ENCODE results near the gene CDKN2C.

GRCh38 chr1:50979937-50980336, 9.9 kb downstream of the CDKN2C start:
- TF ChIP-seq, protein P1, sequence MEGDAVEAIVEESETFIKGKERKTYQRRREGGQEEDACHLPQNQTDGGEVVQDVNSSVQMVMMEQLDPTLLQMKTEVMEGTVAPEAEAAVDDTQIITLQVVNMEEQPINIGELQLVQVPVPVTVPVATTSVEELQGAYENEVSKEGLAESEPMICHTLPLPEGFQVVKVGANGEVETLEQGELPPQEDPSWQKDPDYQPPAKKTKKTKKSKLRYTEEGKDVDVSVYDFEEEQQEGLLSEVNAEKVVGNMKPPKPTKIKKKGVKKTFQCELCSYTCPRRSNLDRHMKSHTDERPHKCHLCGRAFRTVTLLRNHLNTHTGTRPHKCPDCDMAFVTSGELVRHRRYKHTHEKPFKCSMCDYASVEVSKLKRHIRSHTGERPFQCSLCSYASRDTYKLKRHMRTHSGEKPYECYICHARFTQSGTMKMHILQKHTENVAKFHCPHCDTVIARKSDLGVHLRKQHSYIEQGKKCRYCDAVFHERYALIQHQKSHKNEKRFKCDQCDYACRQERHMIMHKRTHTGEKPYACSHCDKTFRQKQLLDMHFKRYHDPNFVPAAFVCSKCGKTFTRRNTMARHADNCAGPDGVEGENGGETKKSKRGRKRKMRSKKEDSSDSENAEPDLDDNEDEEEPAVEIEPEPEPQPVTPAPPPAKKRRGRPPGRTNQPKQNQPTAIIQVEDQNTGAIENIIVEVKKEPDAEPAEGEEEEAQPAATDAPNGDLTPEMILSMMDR (IDR thresholded peaks at IDR 0.05; ENCODE audit: poor library complexity, severe bottlenecking): no peak
- TF ChIP-seq, protein P2, sequence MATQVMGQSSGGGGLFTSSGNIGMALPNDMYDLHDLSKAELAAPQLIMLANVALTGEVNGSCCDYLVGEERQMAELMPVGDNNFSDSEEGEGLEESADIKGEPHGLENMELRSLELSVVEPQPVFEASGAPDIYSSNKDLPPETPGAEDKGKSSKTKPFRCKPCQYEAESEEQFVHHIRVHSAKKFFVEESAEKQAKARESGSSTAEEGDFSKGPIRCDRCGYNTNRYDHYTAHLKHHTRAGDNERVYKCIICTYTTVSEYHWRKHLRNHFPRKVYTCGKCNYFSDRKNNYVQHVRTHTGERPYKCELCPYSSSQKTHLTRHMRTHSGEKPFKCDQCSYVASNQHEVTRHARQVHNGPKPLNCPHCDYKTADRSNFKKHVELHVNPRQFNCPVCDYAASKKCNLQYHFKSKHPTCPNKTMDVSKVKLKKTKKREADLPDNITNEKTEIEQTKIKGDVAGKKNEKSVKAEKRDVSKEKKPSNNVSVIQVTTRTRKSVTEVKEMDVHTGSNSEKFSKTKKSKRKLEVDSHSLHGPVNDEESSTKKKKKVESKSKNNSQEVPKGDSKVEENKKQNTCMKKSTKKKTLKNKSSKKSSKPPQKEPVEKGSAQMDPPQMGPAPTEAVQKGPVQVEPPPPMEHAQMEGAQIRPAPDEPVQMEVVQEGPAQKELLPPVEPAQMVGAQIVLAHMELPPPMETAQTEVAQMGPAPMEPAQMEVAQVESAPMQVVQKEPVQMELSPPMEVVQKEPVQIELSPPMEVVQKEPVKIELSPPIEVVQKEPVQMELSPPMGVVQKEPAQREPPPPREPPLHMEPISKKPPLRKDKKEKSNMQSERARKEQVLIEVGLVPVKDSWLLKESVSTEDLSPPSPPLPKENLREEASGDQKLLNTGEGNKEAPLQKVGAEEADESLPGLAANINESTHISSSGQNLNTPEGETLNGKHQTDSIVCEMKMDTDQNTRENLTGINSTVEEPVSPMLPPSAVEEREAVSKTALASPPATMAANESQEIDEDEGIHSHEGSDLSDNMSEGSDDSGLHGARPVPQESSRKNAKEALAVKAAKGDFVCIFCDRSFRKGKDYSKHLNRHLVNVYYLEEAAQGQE (IDR thresholded peaks at IDR 0.05; ENCODE audit: borderline replicate concordance): no peak
- TF ChIP-seq POLR2AphosphoS5 (IDR thresholded peaks at IDR 0.05) (no peak), EP300 (conservative IDR thresholded peaks at IDR 0.05; ENCODE audit: poor library complexity, severe bottlenecking) (no peak), EZH2 (IDR thresholded peaks at IDR 0.05; ENCODE audit: borderline replicate concordance, insufficient read depth, low read length, poor library complexity, severe bottlenecking) (no peak)
